GM19025 (cell line): ENCODE data around the gene MVB12B.

Experiments
- ATAC-seq: cut with Tn5 transposase; IDR thresholded peaks from one replicate; pipeline ENCODE4 v1.9.1; 2021; ENCODE audit warnings: mild to moderate bottlenecking, low read depth, moderate library complexity; ENCODE audit not compliant: unreplicated experiment

MVB12B gene

GRCh38 chr9:126301985-126302603 is 24.5 kb upstream of the MVB12B start:
- no peak for ATAC-seq

- no peak for ATAC-seq
These were observed 23.9 kb upstream of the MVB12B start for GRCh38 chr9:126302730-126303129.

- ATAC-seq = no peak
These were observed 23.1 kb upstream of the MVB12B start for GRCh38 chr9:126303488-126303887.

- ATAC-seq = no peak
These were observed 22.2 kb upstream of the MVB12B start for GRCh38 chr9:126304207-126304970.

GRCh38 chr9:126304971-126305320 is 21.7 kb upstream of the MVB12B start:
- ATAC-seq = no peak

GRCh38 chr9:126306071-126306647 is 20.5 kb upstream of the MVB12B start:
- ATAC-seq = no peak

- no peak for ATAC-seq
These were observed 19.1 kb upstream of the MVB12B start for GRCh38 chr9:126307322-126308061.

GRCh38 chr9:126309427-126310189 is 17.0 kb upstream of the MVB12B start:
- ATAC-seq = no peak

GRCh38 chr9:126312584-126313551 is 13.8 kb upstream of the MVB12B start:
- ATAC-seq = no peak

GRCh38 chr9:126316085-126316655 is 10.5 kb upstream of the MVB12B start:
- no peak for ATAC-seq

- ATAC-seq = no peak
These were observed 9.1 kb upstream of the MVB12B start for GRCh38 chr9:126317513-126317912.

GRCh38 chr9:126318858-126319257 is 7.8 kb upstream of the MVB12B start:
- no peak for ATAC-seq

GRCh38 chr9:126319671-126320070 is 7.0 kb upstream of the MVB12B start:
- ATAC-seq = no peak

- no peak for ATAC-seq
These were observed 6.3 kb upstream of the MVB12B start for GRCh38 chr9:126320158-126320922.

- no peak for ATAC-seq
These were observed 4.9 kb upstream of the MVB12B start for GRCh38 chr9:126321742-126322141.

GRCh38 chr9:126325821-126326220 is 808 bp upstream of the MVB12B start:
- ATAC-seq = no peak

- no peak for ATAC-seq
These were observed 531 bp downstream of the MVB12B start for GRCh38 chr9:126327006-126327713.

- ATAC-seq = no peak
These were observed 1.1 kb downstream of the MVB12B start for GRCh38 chr9:126327714-126328185.
